ENCODE results near the gene FAM72B. TPM values are rescaled to one million over a fixed set of nuclear protein-coding genes. Genes with fewer than 3 reads are reported as not detected.

The FAM72B gene
- total RNA-seq (2022; extraction: Qiagen RNA extraction) = 5.3 to 6.8 TPM (median 5.8 TPM) in 5 replicates

DNA sequence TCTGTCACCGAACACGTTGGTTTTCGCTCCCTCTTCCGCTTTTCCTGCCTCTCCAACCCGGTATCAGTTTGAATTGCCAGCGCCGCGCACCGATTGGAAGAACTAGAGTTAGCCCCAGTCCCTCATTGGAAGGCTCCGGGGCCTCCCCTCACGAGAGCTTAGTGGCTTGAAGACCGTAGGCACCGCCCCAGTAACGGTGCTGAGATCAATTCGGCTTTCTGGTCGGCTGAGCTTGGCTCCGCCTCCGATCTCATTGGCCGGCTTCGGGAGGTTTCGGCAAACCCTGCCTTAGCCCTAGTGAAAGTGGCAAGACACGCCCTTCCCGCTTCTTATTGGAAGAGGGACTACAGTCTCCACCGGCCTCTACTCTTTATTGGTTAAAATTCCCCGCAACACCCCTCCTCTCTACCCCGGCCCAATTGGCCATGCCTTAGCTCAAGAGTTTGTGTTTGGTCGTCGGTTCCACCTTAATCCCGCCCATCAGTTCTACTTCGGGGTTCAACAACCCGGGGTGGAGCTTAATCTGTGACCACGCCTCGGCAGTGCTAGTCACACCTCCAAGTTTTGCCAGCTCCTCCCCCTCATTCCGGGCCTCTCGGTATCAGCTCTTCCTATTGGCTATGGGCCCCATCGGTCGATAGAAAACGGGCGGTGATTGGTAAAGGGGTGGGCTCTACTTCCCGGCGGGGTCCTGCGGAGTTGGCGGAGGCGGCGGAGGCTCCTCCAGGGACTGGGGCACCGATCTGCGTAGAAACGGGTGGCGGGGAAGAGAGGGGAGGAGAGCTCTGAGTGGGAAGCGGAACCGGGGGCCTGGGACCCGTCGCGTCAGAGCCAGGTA lies at the start of gene FAM72B, which contains the start of gene SRGAP2C:
Gene FAM72B (minus strand): TSS at position 51 of the 838 bp plus-strand sequence. CDS start 851 bp downstream, outside the sequence.
Gene SRGAP2C (plus strand): TSS at position 686 of the 838 bp plus-strand sequence. CDS start 2,472 bp downstream, outside the sequence.

Other genes starting within 250 kb of the FAM72B start
- gene SRGAP2C, start 635 bp upstream of the FAM72B start, total RNA-seq (2022; extraction: Qiagen RNA extraction) = 5.3 to 8.1 TPM (median 6.4 TPM) in 5 replicates